ENCODE data around the gene BTBD8.

BTBD8 gene

DNA sequence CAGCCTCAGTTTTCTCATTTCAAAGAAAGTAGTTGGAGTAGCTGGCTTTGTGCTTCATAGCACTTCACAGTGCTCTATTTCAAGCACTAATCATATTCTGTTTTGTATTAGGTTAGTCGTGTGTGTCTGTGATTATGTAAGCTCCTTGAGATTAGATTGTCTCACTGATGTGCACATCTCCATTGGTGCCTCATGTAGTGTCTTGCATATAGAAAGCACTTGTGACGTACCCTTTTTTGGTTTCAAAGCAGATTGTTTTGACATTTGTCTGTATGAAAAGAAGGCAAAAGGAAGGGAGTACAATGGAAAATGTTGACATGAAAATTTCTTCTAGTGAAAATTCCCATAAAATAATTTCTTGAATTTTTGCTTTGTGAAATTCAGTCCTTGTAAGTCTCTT, 13.9 kb downstream of the BTBD8 start:
- no peak for FAIRE-seq

DNA sequence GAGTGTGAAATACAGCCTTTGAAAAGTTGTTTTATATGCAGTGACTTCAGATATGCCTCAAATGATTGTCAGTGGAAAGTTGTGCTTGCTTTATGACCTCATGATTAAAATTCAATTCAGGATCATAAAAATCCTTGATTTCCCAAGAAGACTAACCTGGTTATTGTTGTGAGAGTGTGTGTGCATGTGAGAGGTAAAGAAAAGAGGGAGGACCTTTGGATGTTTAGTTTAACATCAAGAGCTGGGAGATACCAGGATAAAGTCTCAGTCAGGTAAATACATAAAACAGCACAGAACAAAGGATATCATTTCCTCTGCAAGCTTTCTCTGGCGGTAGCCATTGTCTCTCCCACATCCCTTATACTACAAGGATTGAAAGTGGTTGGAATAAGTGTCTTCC, 14.4 kb downstream of the BTBD8 start:
- no peak for FAIRE-seq

DNA sequence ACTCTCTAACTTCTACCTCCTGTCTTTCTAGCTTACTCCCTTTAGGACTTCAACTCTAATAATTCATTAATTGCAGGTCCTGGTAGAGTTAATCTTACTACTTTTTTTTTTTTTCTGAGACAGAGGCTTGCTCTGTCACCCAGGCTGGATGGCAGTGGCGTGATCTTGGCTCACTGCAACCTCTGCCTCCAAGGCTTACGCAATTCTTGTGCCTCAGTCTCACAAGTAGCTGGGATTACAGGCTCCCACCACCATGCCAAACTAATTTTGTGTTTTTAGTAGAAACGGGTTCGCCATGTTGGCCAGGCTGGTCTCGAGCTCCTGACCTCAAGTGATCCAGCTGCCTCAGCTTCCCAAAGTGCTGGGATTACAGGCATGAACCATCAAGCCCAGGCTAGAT, 15.7 kb downstream of the BTBD8 start:
- FAIRE-seq: no peak

DNA sequence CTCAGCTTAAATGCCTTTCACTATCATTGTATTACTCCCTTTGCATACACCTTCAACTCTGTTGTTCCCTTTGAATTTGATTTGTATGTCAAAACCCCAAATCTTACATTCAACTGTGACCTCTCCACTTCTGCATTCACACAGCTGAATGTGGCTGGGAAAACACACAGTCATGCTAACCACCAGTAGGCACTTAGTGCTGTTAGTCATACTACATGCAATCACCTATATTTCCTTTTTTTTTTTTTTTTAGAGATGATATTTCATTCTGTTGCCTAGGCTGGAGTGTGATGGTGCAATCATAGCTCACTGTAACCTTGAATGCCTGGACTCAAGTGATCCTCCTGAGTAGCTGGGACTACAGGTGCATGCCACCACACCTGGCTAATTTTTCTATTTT, 16.2 kb downstream of the BTBD8 start:
- no peak for FAIRE-seq

DNA sequence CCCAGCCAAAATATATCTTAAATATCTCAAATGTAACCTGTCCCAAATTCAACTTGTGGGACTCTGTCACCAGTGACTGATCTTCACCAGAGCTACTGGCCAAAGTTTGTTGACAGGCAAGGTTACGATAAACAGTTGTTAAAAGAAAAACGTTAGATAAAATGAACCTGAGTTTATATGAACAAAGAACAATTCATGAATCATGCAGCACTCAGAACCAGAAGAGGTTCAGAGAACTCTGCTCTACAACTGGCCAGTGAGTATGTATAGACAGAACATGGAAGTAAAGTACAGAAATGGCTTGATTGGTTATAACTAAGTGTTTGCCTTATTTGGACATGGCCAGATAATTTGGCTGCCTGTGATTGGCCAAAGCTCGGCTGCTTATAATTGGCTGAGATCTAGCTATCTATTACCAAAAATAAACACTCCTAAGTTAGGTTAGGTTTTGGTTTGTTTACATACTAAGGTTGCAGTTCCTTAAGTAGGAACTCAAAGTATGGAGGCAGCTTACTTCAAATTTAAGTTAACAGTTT, 25.5 kb downstream of the BTBD8 start:
- FAIRE-seq: no peak

DNA sequence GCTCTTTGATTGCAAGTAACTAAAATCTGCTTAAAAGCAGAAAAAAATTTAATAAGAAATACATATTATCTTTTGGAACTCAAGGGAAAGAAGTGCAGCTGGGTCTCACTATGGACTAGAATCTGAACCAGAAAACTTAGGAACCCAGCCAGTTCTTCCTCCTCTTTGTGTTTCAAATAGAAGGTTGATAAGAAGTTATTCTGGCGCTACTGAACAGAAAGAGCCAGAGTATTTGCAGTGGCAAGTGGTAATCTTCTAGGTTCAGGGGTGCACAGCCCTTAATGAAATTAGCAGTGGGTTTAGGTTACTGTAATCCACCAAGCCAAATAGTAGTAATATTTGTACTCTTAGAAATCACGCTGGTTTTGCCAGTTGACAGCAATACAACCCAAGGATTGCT, 28.5 kb downstream of the BTBD8 start:
- FAIRE-seq: no peak

DNA sequence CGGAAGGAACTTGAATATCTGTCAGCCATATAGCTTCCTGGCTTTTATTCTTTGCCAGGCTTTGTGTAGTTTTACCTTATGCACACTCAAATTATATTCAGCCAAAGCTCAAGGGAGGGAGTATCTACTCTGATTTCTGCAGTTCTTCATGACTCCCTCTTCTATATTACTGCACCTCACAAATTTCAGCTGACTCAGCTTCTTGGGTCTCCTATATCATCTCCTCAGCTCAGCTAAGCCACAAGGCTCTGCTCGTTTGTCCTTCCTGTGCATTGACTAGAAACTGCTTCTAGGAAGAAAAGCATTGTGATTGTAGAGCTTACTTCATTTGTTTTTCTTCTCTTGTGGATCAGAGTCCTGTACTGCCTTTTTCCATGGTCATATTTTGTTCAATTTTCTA, 37.4 kb downstream of the BTBD8 start:
- no peak for FAIRE-seq

DNA sequence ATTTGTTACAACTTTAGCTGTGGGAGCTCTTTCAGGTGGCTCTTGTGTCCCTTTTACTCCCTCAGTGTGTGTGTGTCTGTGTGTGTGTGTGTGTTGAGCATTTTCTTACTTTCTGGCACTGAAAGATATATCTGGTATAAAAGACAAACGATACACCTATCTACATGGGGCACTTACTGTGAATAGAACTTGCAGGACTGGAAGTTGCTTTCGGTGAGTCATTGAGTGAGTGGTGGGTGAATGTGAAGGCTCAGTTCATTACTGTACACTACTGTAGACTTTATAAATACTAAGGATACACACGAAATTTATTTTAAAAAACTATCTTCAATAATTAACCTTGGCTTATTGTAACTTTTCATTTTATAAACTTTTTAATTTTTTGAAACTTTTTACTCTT, 38.7 kb downstream of the BTBD8 start:
- FAIRE-seq: no peak

DNA sequence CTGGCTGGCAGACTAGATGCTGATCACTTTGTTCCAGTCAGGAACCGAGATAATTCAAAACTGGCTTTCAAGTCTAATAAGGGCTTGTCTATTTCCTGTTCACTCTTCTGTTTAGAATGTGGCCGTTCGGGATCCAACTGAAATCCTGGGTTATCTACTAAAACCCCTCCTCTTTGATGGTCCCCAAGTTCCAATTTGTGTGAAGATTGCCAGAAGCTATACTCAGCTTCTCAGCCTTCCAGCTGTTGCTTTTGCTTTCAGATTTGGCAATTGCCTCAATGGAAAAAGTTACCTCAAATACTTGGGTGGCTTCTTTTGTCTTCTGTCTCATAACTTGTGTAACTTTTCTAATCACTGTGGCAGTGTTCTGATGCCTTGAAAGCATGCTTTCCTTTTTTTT, 43.7 kb downstream of the BTBD8 start:
- FAIRE-seq: no peak

DNA sequence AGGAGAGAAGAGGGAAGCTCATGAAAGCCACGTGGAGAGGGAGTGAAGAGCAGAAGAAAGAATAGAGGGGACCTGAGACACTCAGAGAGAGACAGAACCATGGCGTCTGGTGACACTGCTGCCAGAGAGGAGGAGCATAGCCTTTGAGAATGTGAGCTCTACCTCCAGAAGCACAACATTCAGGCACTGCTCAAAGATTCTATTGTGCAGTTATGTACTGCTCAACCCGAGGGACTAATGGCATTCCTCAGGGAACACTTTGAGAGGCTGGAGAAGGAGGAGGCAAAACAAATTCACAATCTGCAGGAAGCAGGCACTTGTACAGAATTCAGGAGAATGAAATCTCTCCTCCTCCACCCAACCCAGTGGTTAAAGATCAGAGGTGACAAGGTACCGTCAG, 45.1 kb downstream of the BTBD8 start:
- no peak for FAIRE-seq

DNA sequence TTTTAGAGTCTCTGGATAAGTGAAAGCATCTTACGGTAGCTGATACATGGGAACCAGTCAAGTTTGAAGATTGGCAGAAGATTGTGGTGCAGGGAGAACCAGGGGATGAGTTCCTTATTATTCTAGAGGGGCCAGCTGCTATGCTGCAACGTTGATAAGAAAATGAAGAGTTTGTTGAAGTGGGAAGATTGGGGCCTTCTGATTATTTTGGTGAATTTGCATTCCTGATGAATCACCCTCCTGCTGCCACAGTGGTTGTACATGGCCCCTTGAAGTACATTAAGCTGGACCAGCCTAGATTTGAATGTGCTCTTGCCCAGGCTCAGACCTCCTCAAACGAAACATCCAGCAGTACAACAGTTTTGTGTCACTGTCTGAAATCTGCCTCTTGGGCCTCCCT, 45.9 kb downstream of the BTBD8 start:
- FAIRE-seq: no peak

DNA sequence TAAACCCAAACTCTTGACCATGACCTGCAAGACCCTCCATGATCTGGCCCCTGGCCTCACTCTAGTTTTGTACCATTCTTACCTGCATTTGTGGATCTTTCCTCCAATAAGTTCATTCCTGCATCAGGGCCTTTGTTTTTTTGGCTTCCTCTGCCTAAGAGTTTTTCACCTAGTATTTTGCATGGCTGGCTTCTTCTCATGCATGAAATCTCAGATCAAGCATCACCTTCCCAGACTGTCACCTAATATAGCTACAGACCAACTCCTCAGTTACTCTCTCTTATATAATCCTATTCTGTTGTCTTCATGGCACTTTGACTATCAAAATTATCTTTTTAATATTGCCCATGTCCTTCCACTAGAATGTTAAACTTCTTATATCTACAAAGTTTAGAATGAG, 54.2 kb downstream of the BTBD8 start:
- no peak for FAIRE-seq

DNA sequence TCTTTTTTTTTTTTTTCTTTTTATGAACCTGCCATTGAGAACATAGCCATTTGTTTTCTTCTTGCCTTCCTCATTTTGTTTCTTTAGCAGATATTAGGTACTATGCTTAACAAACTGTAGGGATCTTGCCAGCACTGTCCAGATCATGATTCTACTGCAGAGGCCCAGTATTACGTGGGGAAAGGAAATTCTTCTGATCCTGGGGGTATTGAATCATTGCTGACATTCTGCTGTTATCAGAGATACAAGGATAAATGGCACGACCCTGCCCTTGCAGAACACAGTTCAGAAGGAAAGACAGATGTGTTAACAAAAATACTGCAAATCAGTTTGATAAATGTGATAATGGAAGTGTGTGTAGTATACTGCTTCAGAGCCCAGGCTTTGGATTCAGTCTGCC, 56.2 kb downstream of the BTBD8 start:
- no peak for FAIRE-seq

DNA sequence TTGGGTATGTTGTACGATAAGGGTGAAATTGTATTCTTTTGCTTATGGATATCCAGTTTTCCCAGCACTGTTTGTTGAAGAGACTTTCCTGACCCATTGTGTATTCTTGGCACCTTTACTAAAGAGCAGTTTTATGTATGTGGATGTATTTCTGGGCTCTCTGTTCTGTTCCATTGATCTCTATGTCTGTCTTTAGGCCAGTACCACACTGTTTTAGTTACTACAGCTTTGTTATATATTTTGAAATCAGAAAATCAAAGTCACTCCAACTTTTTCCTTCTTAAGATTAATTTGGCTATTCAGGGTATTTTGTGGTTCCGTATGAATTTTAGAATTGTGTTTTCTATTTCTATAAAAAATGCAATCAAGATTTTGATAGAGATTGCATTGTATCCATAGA, 74.8 kb downstream of the BTBD8 start:
- FAIRE-seq: no peak

DNA sequence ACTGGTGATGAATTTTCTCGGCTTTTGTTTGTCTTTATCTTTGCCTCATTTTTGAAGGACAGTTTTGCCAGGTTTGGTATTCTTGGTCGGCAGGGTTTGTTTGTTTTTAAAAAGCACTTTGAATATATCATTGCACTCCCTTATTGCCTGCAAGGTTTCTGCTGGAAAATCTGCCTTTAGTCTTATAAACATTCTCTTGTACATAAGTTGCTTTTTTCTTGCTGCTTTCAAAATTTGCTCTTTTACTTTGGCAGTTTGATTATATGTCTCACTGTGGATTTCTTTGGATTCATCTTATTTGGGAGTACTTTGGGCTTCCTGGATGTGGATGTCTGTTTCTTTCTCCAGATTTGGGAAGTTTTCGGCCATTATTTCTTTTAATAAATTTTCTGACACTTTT, 79.4 kb downstream of the BTBD8 start:
- no peak for FAIRE-seq

DNA sequence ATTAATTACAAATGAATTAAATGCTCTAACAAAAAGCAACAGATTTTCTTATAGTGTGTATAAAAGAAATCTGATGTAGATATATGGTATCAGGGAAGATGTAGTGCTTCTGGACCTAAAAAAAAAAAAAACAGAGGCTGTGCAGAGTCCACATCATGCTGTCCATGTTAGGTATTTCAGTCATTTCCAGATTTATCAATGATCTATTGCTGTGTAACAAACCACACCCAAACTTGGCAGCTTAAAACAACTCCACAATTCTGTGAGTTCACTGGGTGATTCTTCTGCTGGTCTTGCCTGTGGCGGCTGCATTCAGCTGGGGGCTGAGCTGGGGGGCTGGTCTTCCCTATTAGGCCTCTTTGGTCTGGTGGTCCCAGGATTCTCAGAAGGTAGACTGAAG, 85.2 kb downstream of the BTBD8 start:
- no peak for FAIRE-seq

DNA sequence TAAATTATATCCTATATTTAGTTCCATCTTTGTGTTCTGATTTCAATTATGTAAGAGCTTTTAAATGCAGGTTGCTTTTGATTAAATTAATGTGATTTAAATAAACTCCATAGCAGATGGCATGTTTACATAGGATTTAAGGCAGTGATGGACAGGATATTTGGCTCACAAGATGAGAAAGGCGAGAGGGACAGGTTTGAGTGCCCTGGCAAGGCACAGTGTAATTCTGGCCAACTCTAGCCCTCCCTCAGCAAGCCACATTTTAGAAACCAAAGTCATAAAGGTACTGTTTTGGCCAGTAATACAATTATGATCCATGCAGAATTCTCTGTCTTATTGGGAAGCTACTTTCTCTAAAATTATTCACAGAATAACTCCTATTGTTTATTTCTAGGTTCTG, 87.0 kb downstream of the BTBD8 start:
- no peak for FAIRE-seq

DNA sequence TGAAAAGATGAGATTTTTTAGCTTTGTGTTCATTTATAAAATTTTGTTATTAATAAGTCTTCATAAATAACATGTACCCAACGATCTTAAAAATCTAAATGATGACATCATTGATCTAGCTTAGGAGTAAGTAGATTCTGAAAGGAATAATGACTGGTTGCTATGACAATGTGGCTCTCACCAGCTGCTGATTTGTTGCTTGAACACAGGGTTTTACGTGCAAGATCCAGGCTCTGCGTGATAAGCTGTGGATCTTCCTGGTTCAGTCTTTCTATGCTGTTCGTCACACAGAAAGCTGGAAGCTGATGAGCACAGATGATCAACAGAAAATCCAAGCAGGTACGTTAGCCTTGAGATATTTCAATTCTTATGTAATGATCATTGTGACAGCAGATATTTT, 88.5 kb downstream of the BTBD8 start:
- peak; percentile 99 for FAIRE-seq

DNA sequence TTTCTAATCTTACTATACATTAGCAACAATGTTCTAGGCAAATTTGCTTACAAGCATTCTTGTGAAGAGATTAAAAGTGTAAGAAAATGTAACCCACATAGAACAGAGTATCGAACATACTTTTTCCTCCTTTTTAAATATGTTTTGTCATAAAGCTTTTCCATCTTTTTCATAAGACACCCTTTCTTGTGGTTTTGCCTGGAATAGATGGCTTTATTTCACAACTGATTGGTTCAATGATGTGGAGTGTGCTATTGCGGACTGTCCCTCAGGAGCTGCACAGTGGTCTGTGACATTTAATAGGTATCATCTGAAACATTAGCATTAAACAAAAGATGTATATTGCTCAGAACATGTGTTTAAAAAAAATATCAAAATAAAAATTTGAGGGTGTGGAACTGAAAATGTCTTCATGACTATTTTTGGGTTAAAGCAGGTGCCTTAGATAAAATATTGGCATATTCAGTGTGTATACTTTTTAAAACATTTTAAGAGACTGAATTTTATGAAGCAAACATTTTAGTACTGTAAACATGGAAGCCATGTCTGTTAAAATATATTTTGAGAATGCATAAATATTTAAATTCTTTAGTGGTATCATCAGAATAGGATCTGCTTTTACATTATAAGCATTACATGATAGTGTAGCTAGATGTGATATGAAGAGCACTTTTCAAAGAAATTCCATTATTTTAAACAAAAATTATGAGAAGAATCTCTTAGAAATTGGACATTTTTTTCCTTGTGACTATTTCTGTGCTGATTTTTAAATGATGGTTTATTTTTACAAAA, 89.3 kb downstream of the BTBD8 start:
- peak; percentile 76 for FAIRE-seq

DNA sequence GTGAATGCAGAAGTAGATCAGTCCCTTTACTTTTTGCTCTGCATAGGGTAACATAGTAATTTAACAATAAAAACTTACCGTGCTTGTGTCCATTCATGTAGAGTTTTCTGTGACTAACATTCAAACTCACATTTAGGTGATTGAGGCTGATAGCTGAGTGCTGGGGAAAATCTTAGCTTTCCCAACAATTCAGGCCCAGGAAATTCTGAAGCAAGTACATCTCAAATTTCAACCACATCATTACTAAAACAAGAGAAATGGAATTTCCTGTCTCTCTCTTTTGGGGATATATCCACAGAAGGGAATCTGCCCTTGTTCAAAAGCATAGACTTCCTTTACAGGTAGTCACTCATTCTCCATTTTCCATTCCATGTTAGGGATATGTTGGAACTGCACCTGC, 104.5 kb downstream of the BTBD8 start:
- FAIRE-seq: no peak

DNA sequence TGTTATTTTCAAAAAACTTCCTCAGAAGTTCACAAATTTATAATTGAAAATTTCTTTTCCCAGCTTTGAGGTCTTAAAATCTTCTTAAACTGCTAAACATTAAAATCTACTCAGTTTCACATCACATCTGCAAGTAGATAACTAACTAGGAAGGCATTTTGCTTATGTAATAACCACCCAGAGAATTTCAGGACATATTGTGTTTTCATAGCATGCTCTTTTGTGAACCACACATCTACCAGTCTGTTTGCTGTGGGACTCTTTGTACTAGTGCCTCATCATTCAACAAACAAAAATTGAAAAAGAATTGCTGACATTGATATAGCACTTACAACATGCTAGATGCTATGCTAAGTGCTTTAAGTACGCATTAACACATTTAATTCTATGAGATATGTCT, 105.9 kb downstream of the BTBD8 start:
- no peak for FAIRE-seq

DNA sequence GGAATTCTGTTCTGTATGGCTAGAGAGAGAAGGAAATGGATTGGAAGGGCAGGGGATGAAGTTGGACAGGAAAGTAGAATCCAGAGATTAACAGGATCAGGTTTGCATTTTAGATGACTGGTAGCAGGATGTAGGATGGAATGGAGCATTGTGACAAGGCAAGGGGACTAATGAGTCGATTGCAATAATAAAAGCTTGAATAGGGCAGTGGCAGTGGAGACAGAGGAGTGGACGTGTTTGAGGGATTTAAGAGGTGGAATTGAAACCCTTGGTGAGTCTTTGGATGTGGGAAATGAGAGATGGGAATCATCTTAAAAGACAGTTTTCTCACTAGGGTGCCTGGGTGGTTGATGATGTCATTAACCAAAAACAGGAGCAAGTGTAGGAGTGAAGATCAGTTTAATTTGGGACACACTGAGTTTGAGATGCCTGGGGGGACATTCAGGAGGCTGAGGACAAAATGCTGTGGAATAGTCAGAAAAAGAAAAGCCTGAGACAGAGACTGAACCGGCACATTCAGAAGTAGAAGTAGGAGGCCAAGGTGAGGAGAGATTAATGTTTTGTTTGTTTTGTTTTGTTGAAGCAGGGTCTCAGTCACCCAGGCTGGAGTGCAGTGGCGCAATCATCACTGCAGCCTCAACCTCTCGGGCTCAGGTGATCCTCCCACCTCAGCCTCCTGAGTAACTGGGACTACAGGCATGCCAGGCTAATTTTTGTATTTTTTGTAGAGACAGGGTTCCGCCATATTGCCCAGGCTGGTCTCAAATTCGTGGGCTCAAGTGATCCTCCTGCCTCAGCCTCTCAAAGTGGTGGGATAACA, 108.5 kb downstream of the BTBD8 start:
- no peak for FAIRE-seq

DNA sequence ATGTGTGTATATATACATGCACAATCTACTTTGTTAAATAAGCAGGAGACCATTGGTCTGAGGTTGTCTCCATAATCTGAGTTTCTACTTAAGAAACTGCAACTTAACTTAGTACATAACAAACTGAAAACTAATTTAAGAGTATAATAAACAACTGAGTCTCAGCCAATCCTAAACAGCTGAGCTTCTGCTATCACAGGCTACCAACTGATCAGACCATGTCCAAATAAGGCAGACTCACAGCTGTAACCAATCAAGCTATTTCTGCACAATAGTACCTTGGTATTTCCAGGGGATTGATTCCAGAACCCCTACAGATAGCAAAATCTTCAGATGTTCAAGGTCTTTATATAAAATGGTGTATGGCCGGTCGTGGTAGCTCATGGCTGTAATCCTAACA, 111.6 kb downstream of the BTBD8 start:
- FAIRE-seq: no peak

DNA sequence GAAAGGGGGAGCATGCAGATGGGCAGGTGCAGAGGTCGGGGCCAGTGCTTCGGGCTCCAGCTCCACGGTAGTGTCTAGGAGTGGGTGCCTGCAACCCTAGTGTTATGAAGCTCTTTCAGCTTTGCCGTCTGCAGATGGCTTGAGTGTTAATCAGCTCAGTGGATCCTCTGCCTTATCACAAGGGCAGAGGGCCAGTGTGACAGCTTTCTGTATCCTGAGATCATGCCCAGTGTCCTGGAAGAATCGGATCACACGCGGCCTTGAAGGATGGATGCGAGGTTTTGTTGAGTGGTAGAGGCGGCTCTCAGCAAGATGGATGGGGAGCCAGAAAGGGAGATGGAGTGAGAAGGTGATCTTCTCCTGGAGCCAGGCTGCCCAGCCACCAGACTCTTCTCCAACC, 112.1 kb downstream of the BTBD8 start:
- no peak for FAIRE-seq

Measured in islet of Langerhans (tissue), 1 donor.